ENCODE results near the gene FXR2.
"Not testable (repeated sequence)": the region's sequence is repeated elsewhere in the genome, so short reads cannot be mapped to it uniquely, and the experiment has no call there.

Gene FXR2

DNA sequence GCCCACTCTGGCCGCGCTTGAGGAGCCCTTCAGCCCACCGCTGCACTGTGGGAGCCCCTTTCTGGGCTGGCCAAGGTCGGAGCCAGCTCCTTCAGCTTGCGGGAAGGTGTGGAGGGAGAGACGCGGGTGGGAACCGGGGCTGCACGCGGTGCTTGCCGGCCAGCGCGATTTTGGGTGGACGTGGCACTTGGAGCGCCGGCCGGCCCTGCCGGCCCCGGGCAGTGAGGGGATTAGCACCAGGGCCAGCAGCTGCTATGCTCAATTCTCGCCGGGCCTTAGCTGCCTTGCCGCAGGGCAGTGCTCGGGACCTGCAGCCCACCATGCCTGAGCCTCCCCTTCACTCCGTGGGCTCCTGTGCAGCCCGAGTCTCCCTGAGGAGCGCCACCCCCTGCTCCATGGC, 26.1 kb upstream of the FXR2 start:
- Mint-ChIP-seq H3K4me3 (no peak overlapping the region), H3K36me3 (no peaks in the 10 kb centered on the region), H3K27ac (no peak overlapping the region), H3K4me1 (peaks cover 6 to 7% of the 10 kb centered on the region in 2 donors), H3K9me3 (no peaks in the 10 kb centered on the region), H3K27me3 (peaks cover 3 to 16% of the 10 kb centered on the region in 2 donors)
- ATAC-seq (replicated peaks) (no peak), DNase-seq (no peak)

GRCh38 chr17:7636163-7636562, 21.5 kb upstream of the FXR2 start:
- H3K9me3 Mint-ChIP-seq, result no peaks in the 10 kb centered on the region
- no peaks in the 10 kb centered on the region for H3K36me3 Mint-ChIP-seq
- no peak for DNase-seq
- H3K4me1 Mint-ChIP-seq, result no peaks in the 10 kb centered on the region
- H3K4me3 Mint-ChIP-seq, result no peak overlapping the region
- no peak overlapping the region for H3K27ac Mint-ChIP-seq
- H3K27me3 Mint-ChIP-seq, result peaks cover 3 to 6% of the 10 kb centered on the region in 2 donors
- no peak for ATAC-seq (replicated peaks)

DNA sequence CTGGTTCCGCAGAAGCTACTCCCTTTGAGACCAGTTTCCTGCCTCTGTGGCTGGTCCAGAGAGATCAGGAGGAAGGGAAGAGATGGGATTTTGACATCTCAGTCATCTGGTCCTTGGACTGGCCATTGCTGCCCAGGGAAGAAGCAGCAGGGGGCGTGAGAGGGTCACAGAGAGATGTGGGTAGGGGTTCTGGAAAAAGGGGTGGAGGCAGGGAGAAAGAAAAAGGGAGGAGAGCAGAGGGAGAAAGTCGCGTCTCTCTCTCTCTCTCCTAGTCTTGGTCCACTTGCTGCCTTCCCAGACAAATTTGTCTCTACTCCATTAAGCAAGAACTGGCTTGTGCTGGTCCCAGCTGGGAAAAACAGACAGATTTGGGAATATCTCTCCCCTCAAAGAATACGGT, 19.7 kb upstream of the FXR2 start:
- H3K27ac Mint-ChIP-seq, result no peak overlapping the region
- no peak for ATAC-seq (replicated peaks)

DNA sequence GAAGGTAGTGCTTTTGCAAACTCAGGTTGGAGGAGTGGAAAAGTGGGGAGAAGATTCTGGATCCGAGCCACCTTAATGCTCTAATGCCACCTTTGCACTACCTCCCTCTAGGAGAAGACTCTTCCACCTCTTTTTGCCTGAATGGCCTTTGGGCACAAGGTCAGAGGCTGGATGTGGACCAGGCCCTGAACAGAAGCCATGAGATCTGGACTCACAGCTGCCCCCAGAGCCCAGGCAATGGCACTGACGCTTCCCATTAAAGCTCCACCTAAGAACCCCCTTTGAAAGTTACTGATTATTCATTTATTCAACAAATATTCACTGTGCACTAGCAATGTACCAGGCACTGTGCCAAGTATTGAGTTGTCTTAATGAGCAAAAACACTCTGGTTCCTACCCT, 18.4 kb upstream of the FXR2 start:
- no peak for DNase-seq
- H3K4me1 Mint-ChIP-seq, result no peaks in the 10 kb centered on the region
- H3K36me3 Mint-ChIP-seq, result no peaks in the 10 kb centered on the region
- H3K27me3 Mint-ChIP-seq, result peaks cover 3 to 6% of the 10 kb centered on the region in 2 donors
- H3K4me3 Mint-ChIP-seq, result no peak overlapping the region
- no peak overlapping the region for H3K27ac Mint-ChIP-seq
- H3K9me3 Mint-ChIP-seq, result no peaks in the 10 kb centered on the region
- no peak for ATAC-seq (replicated peaks)

More for the DNA sequence above, 19.7 kb upstream of the FXR2 start:
- H3K36me3 Mint-ChIP-seq, result no peaks in the 10 kb centered on the region
- no peaks in the 10 kb centered on the region for H3K4me1 Mint-ChIP-seq
- H3K27me3 Mint-ChIP-seq, result peaks cover 3 to 6% of the 10 kb centered on the region in 2 donors
- no peak overlapping the region for H3K4me3 Mint-ChIP-seq
- H3K9me3 Mint-ChIP-seq, result no peaks in the 10 kb centered on the region
- DNase-seq, result no peak

DNA sequence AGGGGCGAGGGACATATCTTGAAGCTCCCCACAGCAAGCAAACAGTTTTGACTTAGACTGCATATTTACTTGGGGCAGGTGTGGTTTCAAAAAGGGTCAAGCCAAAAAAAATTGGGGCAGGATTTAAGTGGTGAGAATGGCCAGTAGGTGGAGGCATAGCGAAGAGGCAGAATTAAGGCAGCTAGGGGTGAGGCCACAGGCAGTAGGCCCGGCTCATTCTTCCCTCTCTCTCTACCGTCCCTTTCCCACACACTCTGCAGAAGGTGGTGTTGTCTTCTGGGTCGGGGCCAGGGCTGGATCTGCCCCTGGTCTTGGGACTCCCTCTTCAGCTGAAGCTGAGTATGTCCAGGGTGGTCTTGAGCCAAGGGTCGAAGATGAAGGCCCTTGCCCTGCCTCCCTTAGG, 17.8 kb upstream of the FXR2 start:
- DNase-seq, result no peak
- Mint-ChIP-seq H3K36me3 (no peaks in the 10 kb centered on the region), H3K4me1 (no peaks in the 10 kb centered on the region), H3K27ac (no peak overlapping the region), H3K9me3 (no peaks in the 10 kb centered on the region), H3K4me3 (no peak overlapping the region), H3K27me3 (peaks cover 3 to 6% of the 10 kb centered on the region in 2 donors)
- peak; percentile 31 for ATAC-seq (replicated peaks)

DNA sequence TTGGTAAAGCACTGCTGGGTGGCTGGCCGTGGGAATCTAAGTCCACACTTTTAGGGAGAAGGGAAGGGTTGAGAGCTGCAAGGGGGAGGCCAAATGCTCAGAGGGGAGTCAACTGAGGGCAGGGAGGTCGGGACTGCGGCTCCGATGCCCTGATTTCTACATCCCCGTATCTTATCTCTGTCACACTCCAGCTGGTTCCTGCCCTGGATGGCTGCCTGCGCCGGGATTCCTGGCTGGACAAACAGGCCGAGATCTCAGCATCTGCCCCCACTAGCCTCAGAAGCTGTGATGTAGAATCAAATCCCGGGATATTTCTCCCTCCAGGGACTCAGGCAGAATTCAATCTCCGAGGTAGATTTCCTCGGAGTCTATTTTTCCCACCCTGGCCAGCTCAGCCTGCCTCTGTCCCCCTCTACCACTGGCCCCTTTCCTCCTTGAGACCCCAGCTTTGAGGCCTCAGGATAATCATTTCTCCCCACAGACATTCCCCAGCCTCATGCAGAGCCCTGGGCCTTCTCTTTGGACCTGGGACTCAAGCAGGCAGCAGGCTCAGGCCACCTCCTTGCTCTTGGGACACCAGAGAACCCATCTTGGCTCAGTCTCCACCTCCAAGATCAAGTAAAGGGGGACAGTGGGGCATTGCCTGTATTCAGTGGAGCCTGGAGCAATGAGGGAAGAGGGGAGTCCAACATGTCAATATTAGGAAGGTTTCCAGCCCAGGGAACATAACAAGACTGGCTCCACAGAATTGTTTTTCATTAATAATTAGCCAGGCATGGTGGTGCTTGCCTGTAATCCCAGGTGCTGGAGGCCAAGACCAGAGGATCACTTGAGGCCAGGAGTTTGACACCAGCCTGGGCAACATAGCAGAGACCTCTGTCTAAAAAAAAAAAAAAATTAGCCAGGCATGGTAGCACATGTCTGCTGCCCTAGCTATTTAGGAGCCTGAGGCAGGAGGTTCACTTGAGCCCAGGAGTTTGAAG, 17.0 kb upstream of the FXR2 start:
- H3K27me3 Mint-ChIP-seq, result peaks cover 3 to 6% of the 10 kb centered on the region in 2 donors
- no peaks in the 10 kb centered on the region for H3K9me3 Mint-ChIP-seq
- H3K4me1 Mint-ChIP-seq, result peaks cover 3 to 8% of the 10 kb centered on the region in 2 donors
- peaks cover 0 to under 1% of the 10 kb centered on the region in 2 donors for H3K36me3 Mint-ChIP-seq
- DNase-seq (no peak), ATAC-seq (replicated peaks) (no peak)
- no peak overlapping the region for H3K4me3 Mint-ChIP-seq
- H3K27ac Mint-ChIP-seq, result peak overlapping the region; percentile 56

- DNase-seq (no peak), ATAC-seq (replicated peaks) (no peak)
- no peak within 1 kb of the TSS for H3K27ac Mint-ChIP-seq
- no peak within 1 kb of the TSS for H3K4me3 Mint-ChIP-seq
- H3K9me3 Mint-ChIP-seq, result no peaks in the 10 kb centered on the region
- peaks cover 0 to 11% of the 10 kb centered on the region in 2 donors for H3K36me3 Mint-ChIP-seq
- H3K4me1 Mint-ChIP-seq, result peaks cover 9 to 14% of the 10 kb centered on the region in 2 donors
- peaks cover 0 to 3% of the 10 kb centered on the region in 2 donors for H3K27me3 Mint-ChIP-seq
These were observed 15.4 kb upstream of the FXR2 start, which contains the start of gene SHBG for GRCh38 chr17:7629939-7630571. Gene SHBG (plus strand): TSS chr17:7630135. CDS start chr17:7630173, 38 bp downstream.

DNA sequence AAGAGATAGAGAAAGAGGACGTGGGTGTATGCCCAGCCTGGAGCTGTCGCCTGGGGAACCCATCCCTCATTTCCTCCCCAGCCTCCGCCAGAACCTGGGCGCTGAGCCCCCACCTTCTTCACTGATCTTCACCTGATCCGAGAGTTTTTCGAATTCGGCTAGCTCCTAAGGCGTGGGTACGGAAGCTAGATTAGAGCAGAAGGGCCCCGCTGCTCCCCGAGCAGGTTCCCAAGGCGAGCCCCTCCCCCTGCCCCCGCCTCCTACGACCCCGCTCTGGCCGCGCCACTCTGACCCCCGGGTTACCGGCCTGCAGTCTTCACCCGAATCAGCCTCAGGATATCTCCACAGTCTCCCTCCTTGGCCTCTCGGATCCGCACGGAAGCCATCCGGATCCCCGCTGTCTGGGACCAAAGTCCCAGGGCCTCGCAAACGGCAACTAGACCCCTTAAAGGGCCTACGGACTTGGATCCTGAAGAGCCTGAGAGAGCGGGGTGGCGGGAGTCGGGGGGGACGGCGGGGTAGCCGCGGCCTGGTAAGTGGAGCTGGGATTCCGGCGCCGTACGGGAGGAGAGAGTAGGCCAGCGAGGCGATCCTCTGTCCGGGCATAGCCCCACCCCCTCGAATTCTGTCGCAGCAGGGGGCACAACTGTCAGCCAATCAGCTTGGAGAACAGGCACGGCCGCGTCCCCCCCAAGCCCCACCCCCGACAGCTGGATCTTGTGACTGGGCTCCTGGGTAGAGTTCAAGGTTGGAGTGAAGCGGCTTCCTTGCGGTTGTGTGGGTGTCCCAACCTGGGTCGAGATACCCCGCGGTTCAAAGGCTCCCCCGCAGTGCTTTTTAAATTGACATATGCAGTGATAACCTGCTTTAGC, 12.8 kb upstream of the FXR2 start, which contains the start of gene SAT2:
SAT2 (minus strand) TSS at position 572 of the 872 bp plus-strand sequence; CDS start at position 386, 186 bp downstream.
- no peaks in the 10 kb centered on the region for H3K9me3 Mint-ChIP-seq
- DNase-seq, result peak; percentile 77
- H3K4me3 Mint-ChIP-seq, result peak within 1 kb of the TSS; percentile 90 to 98
- no peaks in the 10 kb centered on the region for H3K27me3 Mint-ChIP-seq
- peaks cover 0 to 12% of the 10 kb centered on the region in 2 donors for H3K36me3 Mint-ChIP-seq
- peaks cover 9 to 14% of the 10 kb centered on the region in 2 donors for H3K4me1 Mint-ChIP-seq
- H3K27ac Mint-ChIP-seq, result peak within 1 kb of the TSS; percentile 90
- ATAC-seq (replicated peaks), result peak; percentile 96

DNA sequence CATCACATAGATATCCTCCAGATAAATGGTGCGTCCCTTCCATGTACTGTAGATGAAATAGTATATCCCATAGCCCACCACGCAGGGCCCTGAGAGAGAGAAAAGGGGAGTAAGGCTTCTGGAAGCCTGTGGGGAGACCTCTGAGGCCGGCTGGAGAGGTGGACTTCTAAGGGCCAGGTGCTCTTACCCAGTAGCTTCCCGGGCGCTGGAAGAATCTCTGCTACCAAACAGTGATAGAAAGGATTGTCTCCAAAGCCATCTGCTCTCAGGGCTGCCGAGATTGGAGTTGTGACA, 12.2 kb upstream of the FXR2 start:
- peaks cover 9 to 14% of the 10 kb centered on the region in 2 donors for H3K4me1 Mint-ChIP-seq
- H3K27ac Mint-ChIP-seq, result peak overlapping the region; percentile 90
- H3K36me3 Mint-ChIP-seq, result peaks cover 0 to 12% of the 10 kb centered on the region in 2 donors
- H3K9me3 Mint-ChIP-seq, result no peaks in the 10 kb centered on the region
- H3K27me3 Mint-ChIP-seq, result no peaks in the 10 kb centered on the region
- no peak for DNase-seq
- H3K4me3 Mint-ChIP-seq, result peak overlapping the region; percentile 90 to 98
- no peak for ATAC-seq (replicated peaks)

GRCh38 chr17:7626307-7626706, 11.6 kb upstream of the FXR2 start:
- no peak overlapping the region for H3K27ac Mint-ChIP-seq
- H3K36me3 Mint-ChIP-seq, result peaks cover 0 to 12% of the 10 kb centered on the region in 2 donors
- H3K4me1 Mint-ChIP-seq, result peaks cover 9 to 14% of the 10 kb centered on the region in 2 donors
- no peak for ATAC-seq (replicated peaks)
- DNase-seq, result no peak
- no peaks in the 10 kb centered on the region for H3K9me3 Mint-ChIP-seq
- H3K4me3 Mint-ChIP-seq, result peak overlapping the region in 1 of 2 donors; percentile 90
- no peaks in the 10 kb centered on the region for H3K27me3 Mint-ChIP-seq

- not testable (repeated sequence) for DNase-seq; H3K27me3 Mint-ChIP-seq; H3K4me3 Mint-ChIP-seq; ATAC-seq (replicated peaks); H3K27ac Mint-ChIP-seq; H3K9me3 Mint-ChIP-seq
- Mint-ChIP-seq H3K4me1 (peaks cover 9 to 14% of the 10 kb centered on the region in 2 donors), H3K36me3 (peaks cover 0 to 12% of the 10 kb centered on the region in 2 donors)
These were observed 11.1 kb upstream of the FXR2 start for GRCh38 chr17:7625749-7626148.

DNA sequence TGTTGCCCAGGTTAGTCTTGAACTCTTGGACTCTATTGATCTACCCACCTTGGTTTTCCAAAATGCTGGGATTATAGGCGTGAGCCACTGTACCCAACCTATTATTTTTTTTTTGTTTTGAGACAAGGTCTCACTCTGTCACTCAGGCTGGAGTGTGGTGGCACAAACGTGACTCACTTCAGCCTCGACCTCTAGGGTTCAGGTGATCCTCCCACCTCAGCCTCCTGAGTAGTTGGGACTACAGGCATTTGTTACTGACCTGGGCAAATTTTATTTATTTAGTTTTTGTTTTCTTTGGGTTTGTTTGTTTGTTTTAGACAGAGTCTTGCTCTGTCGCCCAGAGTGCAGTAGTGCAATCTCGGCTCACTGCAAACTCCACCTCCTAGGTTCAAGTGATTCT, 9.0 kb upstream of the FXR2 start:
- ATAC-seq (replicated peaks) (no peak), DNase-seq (no peak)
- peaks cover 0 to 12% of the 10 kb centered on the region in 2 donors for H3K36me3 Mint-ChIP-seq
- no peaks in the 10 kb centered on the region for H3K27me3 Mint-ChIP-seq
- H3K9me3 Mint-ChIP-seq, result no peaks in the 10 kb centered on the region
- no peak overlapping the region for H3K27ac Mint-ChIP-seq
- H3K4me1 Mint-ChIP-seq, result peaks cover 9 to 14% of the 10 kb centered on the region in 2 donors
- H3K4me3 Mint-ChIP-seq, result no peak overlapping the region

DNA sequence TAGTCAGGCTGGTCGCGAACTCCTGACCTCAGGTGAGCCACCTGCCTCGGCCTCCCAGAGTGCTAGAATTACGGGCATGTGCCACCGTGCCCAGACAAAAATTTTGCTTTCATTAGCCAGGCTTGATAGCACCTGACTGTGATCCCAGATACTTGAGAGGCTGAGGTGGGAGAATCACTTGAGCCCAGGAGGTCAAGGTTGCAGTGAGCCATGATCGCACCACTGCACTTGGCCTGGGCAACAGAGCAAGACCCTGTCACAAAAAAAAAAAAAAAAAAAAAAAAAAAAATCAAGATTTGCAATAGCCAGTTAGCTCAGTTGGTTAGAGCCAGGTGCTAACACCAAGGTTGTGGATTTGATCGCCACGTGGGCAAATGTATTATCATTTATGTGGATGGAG, 6.1 kb upstream of the FXR2 start:
- H3K36me3 Mint-ChIP-seq, result peaks cover 0 to 4% of the 10 kb centered on the region in 2 donors
- DNase-seq, result no peak
- no peaks in the 10 kb centered on the region for H3K27me3 Mint-ChIP-seq

DNA sequence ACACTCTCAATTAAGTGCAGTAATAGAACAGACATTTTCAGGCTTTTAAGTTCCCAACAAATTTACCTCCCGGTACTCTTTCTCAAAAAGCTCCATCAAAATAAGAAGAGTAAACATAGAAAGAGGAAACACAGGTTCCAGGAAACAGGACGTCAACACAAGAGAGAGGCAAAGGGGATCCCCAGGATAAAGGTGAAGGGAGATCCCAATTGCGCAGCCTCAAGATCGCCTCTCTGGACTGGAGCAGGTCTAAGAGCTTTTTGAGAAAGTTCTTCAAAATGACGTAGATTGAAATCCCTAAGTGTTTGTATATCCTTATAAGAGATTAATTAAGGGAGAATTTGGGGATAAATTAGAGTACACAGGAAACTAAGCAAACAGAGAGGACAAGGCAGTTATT, 3.9 kb upstream of the FXR2 start:
- Mint-ChIP-seq H3K36me3 (peaks cover 0 to 2% of the 10 kb centered on the region in 2 donors), H3K4me3 (no peak overlapping the region), H3K9me3 (no peaks in the 10 kb centered on the region), H3K27ac (no peak overlapping the region), H3K27me3 (no peaks in the 10 kb centered on the region), H3K4me1 (peaks cover 3 to 6% of the 10 kb centered on the region in 2 donors)
- DNase-seq (no peak), ATAC-seq (replicated peaks) (no peak)

More for the DNA sequence above, 6.1 kb upstream of the FXR2 start:
- ATAC-seq (replicated peaks), result no peak
- H3K4me1 Mint-ChIP-seq, result no peaks in the 10 kb centered on the region
- no peak overlapping the region for H3K27ac Mint-ChIP-seq
- H3K9me3 Mint-ChIP-seq, result no peaks in the 10 kb centered on the region
- H3K4me3 Mint-ChIP-seq, result no peak overlapping the region
